Posterior vena cava (tissue), 2 donors: ENCODE results near the gene PHF2. TPM values are rescaled to one million over a fixed set of nuclear protein-coding genes. Genes with fewer than 3 reads are reported as not detected.
A peak's percentile ranks its signal among the peaks of the same experiment; 100 is the strongest.

ENCODE experiments used
- DNase-seq: peaks from one replicate; pipeline ENCODE4 v3.0.0-alpha.2; 2020; ENCODE audit warnings: low spot score
- intact Hi-C, 2 donors: fragments of 100-400 bp; cut with DNase I; formaldehyde crosslinking; loops; one replicate each; pipeline versions ENCODE4 v1.14.1 to v1.14.2; 2022 to 2023
- total RNA-seq, 2 donors: library from RNA; stranded (reverse); fragmentation: NEBNext Ultra II Directional; extraction: Animal tissue kit (Norgen Biotek cat#: 25700); gene quantifications; one replicate each; pipeline ENCODE4 v1.2.1, GENCODE V29; 2021
- donor health status: DM: yes; HTN: yes; CAD: no.
- donor health status: DM: yes; HTN: yes; CAD: no.

The PHF2 gene
- total RNA-seq, 2 donors from 2014 or later = 26.1 to 27.9 TPM

DNA sequence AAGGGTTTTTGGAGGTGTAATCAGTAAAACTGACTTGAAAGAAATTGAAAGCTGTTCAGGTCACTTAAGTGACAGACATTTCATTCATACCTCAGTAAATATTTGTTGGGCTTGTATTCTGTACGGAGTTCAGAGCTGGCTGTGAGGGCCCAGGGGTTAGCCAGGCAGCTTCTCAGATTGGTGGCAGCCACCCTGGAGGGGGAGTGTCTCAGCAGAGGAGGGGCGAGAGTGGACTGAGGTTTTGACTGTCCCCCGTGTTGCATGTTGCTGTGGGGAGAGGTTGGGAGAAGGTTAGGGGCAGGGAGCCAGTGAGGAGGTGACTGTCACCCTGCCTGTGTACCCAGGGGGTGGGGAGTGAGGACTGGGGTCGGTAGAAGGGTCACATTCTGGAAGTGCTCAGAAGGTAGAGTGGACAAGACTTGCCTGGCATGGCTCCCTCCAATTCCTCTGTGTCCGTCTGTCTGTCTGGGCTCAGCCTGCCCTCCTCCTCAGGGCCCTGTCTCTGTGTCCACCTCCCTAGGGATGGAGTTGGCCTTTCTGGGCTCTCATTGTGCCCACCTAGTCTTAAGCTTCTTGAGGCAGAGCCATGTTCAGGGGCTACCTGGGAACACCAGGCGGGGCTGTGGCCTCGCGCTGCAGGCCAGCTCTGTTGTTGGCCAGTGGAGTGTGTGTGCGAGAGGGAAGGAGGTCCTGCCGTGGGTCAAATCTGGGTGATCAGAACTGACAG lies 4.4 kb downstream of the PHF2 start:
- peak; percentile 40 for DNase-seq

GRCh38 chr9:93582115-93582514 lies 5.7 kb downstream of the PHF2 start:
- intact Hi-C loops = no loop called here
- DNase-seq = no peak

More for the DNA sequence above, 4.4 kb downstream of the PHF2 start:
- intact Hi-C loops = no loop called here

DNA sequence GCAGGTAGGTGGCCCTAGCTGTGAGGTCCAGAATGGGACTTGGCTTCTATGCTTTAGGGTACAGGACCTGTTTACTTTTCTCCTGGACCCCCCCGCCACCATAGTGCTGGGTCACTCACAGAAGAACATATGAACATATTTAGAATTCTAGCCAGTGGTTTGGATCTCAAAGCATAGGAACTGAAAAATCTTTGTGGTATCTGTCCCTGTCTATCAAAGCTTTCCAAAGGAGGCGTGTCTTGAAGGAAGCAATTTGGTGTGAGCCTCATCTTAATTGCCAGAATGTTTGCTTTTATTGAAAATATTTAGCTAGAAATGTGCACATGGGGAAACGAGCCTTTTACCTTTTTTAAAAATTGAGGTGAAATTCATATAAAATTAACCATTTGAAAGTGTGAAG lies 6.2 kb downstream of the PHF2 start:
- DNase-seq = no peak
- intact Hi-C loops = no loop called here

DNA sequence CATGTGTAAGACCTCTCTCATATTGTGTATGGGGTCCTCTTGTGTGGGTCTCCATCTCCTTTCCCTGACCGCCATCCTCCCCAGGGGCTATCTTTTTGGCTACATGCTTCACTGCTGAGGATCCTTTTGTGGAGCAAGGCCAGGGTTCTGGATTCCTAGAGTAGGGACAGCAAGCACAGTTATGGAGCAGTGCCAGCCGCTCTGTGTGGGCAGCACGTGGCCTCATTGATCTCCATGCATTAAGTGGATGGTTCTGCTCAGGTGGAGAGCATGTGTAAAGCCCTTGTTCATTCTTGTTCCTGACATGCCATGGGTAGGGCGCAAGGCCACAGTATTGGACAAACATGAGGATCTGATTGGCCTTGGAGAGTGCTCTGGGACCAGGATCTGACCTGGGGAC lies 8.9 kb downstream of the PHF2 start:
- DNase-seq = no peak
- intact Hi-C loops = no loop called here

DNA sequence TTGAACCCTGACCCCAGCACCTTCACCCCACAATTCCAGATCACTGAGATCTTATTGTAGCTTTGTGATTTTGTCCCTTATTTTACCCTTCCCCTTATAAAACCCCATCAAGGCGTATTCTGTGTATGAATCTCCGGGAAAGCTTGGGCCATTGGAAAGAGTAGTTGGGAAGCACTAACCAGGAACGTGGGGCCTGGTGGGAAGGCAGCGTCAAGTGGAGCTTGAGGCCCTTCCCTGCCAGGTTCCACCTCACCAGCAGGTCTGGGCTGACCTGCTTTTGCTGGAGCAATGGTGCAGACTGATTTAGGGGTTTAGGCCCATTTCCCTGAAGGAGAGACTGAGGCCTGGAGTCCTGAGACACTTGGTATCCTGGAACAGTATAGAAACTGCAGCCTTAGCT lies 9.3 kb downstream of the PHF2 start:
- no peak for DNase-seq
- intact Hi-C loops = no loop called here

DNA sequence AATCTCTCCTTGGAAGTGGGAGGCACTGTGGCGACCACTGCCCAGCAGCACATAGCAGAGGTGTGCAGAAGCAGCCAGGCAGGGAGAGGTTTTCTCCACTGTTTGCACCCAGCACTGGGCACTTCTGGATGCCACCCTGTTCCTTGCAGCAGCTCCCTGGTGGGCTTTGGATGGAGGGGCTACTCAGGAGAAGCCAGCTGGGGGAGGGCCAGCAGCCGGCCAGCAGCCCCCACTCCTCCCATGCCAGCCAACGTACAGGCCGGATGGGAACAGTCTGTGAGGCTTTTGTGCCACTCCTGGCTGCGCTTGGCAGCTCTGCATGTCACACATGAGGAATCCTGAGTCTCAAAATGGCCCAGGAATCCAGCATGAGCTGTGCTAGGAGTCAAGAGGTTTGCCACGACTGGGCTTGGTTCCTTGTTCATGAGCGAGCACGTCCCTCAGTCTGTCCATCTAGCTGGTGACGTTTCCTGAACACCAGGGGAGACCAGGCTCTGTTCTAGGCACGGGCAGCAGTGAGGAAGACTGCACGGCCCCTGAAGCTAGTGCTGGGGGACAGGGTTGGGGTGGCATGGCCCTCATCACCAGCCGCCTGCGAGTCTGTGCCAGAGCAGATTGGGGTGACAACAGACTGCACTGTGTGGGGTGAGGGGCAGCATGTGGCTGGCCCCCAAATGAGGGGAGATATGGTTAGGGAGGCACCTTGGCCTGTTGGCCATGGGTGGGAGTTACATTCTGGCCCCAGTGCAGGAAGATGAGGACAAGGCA lies 10.1 kb downstream of the PHF2 start:
- DNase-seq = no peak
- intact Hi-C loops = no loop called here

DNA sequence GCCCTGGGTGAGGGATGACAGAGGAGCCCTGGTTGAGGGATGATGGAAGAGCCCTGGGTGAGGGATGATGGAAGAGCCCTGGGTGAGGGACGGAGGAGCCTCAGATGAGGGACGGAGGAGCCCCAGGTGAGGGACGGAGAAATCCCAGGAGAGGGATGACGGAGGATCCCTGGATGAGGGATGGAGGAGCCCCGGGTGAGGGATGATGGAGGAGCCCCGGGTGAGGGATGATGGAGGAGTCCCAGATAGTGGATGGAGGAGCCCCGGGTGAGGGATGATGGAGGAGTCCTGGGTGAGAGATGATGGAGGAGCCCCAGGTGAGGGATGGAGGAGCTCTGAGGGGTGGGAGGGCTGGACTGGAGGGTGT lies 10.9 kb downstream of the PHF2 start:
- no peak for DNase-seq
- intact Hi-C loops = no loop called here

GRCh38 chr9:93587651-93588347 lies 11.4 kb downstream of the PHF2 start:
- intact Hi-C loops = no loop called here
- DNase-seq = peak; percentile 74

- peak; percentile 24 for DNase-seq
- intact Hi-C loops = no loop called here
These were observed 12.5 kb downstream of the PHF2 start for GRCh38 chr9:93588641-93589609.

GRCh38 chr9:93589688-93590087 lies 13.3 kb downstream of the PHF2 start:
- intact Hi-C loops = no loop called here
- DNase-seq = peak; percentile 11

DNA sequence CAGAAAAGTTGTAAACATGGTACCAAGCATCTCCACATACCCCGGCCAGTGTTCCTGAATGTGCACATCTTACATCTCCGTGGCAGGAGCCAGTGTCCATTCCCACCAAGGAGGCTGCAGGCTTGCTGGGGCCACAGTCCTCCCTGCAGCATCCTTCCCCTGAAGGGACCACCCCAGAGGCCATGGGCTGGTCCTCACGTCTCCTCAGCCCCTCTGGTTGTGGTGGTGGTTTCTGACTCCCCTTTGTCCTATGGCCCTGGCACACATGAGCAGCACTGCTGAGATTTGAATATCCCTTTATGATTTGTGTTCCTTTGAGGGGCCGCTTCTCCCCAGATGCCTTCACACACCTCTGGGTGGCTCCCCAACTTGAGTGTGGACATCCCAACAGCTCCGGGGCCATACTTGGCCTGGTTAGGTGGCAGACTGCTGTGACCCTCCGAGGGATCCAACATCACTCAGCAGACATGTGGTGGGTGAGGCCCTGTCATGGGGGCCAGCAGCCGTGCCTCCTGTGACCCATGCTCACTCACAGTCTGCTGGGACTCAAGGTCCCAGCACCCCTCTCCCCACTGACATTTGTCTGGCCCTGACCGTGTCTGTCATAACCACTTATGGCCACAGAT lies 14.3 kb downstream of the PHF2 start:
- intact Hi-C loops = no loop called here
- peak; percentile 68 for DNase-seq

DNA sequence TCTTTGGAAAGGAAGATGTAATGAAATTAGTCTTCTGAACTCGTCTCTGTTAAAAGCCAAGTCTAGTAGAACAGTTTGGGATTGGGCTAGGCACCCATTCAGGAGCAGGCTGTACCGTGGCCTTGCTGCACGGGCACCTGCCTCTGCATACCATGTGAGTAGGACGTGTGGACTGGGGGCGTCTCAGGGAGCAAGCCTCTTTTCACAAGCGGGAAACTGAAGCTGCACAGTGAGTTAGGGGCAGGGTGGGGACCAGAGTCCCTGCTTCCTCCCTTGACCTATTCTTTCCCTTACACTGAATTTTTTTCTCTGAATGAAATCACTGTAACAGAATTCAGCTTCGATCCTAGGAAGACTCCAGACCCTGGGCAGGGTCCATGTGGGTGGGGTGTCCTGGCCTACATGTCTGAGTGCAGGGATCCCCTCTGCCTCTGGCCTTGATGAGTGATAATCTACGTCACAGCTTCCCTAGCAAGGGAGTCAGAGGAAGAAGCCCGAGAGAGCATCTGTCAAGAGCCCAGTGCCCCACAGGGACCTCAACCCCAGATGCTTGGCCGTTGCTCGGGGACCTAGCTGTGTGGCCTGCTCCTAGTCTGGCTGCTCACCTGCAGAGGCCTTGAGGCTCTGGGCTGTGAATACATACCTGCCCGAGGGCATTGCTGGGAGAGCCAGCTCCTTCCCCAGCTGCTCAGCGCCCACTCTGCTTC lies 15.1 kb downstream of the PHF2 start:
- intact Hi-C loops = no loop called here
- peak; percentile 78 for DNase-seq

DNA sequence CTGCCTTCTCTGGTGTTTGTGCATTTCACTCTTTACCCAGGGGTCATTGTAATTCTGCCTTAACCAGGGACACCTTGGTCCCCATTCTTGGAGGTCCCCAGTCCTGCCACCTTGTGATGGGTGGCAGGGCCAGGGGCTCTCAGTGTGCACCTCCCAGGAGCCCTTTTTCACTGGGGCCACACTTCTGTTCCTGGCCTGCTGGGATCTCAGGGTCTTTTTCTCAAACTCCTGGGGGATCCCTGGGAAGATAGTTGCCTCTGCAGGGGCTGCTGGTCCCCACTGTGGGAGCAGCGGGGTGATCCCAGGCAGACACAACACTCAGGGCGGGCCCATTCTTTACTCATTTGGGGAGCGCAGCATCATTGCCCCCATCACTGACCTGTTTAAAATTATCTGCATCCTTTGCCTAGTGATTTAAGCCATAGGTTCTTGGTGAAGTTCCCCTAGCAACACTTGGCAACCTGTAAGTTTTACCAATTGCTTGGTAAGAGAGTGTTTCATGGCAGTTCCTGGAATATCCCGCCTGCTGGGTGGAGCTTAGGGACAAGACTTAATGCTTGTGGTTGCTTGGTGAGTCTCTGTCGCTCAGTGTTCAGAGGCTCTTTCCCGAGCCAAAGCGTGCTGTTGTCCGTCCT lies 15.7 kb downstream of the PHF2 start:
- peak; percentile 48 for DNase-seq
- intact Hi-C loops = no loop called here

GRCh38 chr9:93592643-93593021 lies 16.2 kb downstream of the PHF2 start:
- intact Hi-C loops = no loop called here
- peak; percentile 20 for DNase-seq

DNA sequence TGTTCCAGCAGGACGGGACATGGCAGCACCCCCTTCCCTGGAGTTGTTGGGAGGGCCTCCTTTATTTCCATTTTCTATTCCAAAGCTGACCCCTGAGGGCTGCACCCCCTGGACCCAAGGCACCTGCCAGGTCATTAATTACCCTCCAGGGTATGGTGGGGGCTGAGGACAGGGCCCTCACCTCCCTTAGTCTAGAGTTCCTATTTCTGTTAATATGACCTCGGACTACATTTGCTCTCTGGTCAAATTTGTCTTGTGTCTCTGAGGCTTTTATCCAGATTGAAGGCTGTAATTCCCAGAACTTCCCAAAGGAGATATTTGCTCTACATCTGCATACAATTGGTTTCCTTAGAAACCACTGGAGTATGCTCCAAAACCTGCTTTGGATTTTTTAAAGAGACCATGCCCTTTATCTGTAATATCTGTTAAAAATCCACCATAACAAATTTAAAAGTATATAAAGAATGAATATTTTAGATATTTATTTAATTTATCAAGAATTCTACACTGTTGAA lies 16.8 kb downstream of the PHF2 start:
- DNase-seq = no peak

GRCh38 chr9:93594041-93594756 lies 17.8 kb downstream of the PHF2 start:
- peak; percentile 70 for DNase-seq
- intact Hi-C loops = no loop called here

More for the DNA sequence above, 16.8 kb downstream of the PHF2 start:
- intact Hi-C loops = no loop called here

DNA sequence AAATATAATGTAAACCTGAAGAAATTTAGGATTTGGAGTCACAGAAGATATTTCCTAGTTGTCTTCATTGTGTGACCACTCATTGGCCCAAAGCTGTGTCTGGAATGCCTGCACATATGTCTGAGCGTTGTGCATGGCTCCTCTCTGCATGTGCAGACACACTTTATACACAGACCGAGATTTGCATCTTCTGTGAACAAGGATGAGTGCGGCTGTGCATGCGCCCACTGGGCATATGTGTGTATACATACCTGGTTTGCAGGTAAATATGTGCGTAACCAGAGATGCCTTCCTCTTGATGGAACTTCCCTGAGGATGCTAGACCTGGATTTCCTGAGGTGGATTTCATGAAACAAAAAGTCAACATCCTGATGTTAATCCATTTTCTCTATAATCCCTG lies 19.1 kb downstream of the PHF2 start:
- intact Hi-C loops = no loop called here
- peak; percentile 62 for DNase-seq
